Lower leg skin (tissue), 4 donors: ENCODE measurements around the gene AP1B1. TPM values are rescaled to one million over a fixed set of nuclear protein-coding genes. Genes with fewer than 3 reads are reported as not detected.
A peak's percentile ranks its signal among the peaks of the same experiment; 100 is the strongest.

Experiments used
- DNase-seq, 2 donors: peaks; one replicate each; pipeline ENCODE4 v3.0.0-alpha.2; 2019; ENCODE audit warnings: low spot score in 2 of 2
- H3K4me3 ChIP-seq: fragments of 200-600 bp; sonication (generic); 2 replicates; pipeline ENCODE4 v1.5.1; 2017; ENCODE audit warnings: mild to moderate bottlenecking, low read depth; ENCODE audit not compliant: poor library complexity, severe bottlenecking
- CTCF ChIP-seq, 3 donors: fragments of 450-650 bp; IDR thresholded peaks; one replicate each; pipeline ENCODE4 v1.5.1; 2016; ENCODE audit warnings: antibody characterized with exemption in 3 of 3, mild to moderate bottlenecking in 3 of 3, moderate library complexity in 2 of 3
- POLR2A ChIP-seq, 2 donors: fragments of 450-650 bp; IDR thresholded peaks; one replicate each; pipeline ENCODE4 v1.6.1; 2016 to 2017; ENCODE audit warnings: antibody characterized with exemption in 2 of 2, mild to moderate bottlenecking in 1 of 2, moderate library complexity in 1 of 2
- WGBS, 2 donors: methylation state at CpG; one replicate each; pipeline ENCODE4 v1.1.5; 2018; 5-methylcytosine and 5-hydroxymethylcytosine counted together
- intact Hi-C: fragments of 100-400 bp; cut with DNase I; formaldehyde crosslinking; loops from one replicate; pipeline ENCODE4 v1.15.0; 2023; ENCODE audit warnings: low total_unique reads
- total RNA-seq, 4 donors: library from RNA; depleted of rRNA; stranded (reverse); fragments of >200 nt; gene quantifications; one replicate each; pipeline ENCODE4 v1.1.0, GENCODE V29; 2016

The AP1B1 gene
- total RNA-seq, 4 donors from 2014 or later = 65.4 to 95.5 (median 79.0) TPM

GRCh38 chr22:29317827-29318454 lies 70.4 kb downstream of the AP1B1 start:
- no peak for DNase-seq
- intact Hi-C loops = no loop called here
- WGBS, 2 donors = 93 to 94% methylated on average over 14 to 18 of the region's 18 CpGs
- no peak overlapping the region for H3K4me3 ChIP-seq
- TF ChIP-seq POLR2A (IDR thresholded peaks at IDR 0.05) (no peak), CTCF (IDR thresholded peaks at IDR 0.05) (no peak)

GRCh38 chr22:29316141-29316828 lies 72.1 kb downstream of the AP1B1 start:
- intact Hi-C loops = no loop called here
- 72 to 78% methylated on average over 16 to 17 of the region's 18 CpGs for WGBS, 2 donors
- no peak for TF ChIP-seq POLR2A (IDR thresholded peaks at IDR 0.05)
- TF ChIP-seq CTCF (IDR thresholded peaks at IDR 0.05) = no peak
- no peak for DNase-seq
- H3K4me3 ChIP-seq = no peak overlapping the region

DNA sequence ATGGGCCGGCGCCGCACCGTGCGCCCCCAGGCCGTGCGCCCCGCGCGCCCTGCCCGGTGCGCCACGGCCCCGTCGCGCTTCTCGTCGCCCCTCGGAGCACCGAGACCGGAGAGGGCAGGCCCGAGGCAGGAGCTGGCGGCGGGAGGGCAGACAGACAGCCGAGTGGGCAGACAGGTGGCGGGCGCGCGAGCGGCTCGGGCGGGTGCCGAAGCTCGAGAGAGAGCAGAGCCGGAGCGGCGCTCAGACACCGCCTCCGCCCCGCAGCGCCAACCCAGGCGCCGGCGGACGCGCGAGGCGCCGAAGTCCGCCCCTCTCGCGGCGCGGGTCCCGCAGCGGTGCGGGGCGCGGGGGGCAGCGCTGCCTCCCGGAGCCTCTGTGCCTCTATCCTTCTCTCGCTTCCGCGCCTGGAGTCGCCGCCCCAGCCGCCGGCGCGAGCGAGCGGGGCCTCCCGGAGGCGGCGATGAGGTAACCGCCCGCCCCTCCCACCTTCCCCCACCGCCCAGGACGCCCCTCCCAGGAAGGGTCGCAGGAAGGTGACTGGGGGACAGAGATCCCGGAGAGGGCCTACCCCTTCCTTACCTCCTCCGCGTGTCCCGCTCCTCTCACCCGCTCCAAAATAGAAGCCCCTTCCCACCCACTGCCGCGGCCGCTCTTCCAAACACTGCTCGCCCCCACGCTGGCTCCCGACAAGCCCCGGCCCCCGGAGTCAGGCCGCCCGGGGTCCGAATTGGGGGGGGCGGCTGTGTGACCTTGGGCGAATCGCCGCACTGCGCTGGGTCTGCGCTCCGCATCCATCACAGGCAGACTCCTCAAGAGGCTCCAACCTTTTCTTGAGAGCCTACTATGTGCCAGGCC lies 72.9 kb downstream of the AP1B1 start, which contains the start of gene RASL10A:
Gene RASL10A (minus strand): TSS at position 412 of the 855 bp plus-strand sequence. CDS start 451 bp downstream, outside the sequence.
- TF ChIP-seq CTCF (IDR thresholded peaks at IDR 0.05) (no peak), POLR2A (IDR thresholded peaks at IDR 0.05) (no peak)
- no peak for DNase-seq
- intact Hi-C loops = no loop called here

GRCh38 chr22:29314537-29315285 lies 73.7 kb downstream of the AP1B1 start:
- no peak for DNase-seq
- peak overlapping the region; percentile 32 for H3K4me3 ChIP-seq
- intact Hi-C loops = no loop called here
- WGBS, 2 donors = 2 to 11% methylated on average over 8 to 53 of the region's 69 CpGs
- TF ChIP-seq POLR2A (IDR thresholded peaks at IDR 0.05) = no peak
- TF ChIP-seq CTCF (IDR thresholded peaks at IDR 0.05) = no peak

More for the DNA sequence above, 72.9 kb downstream of the AP1B1 start, which contains the start of gene RASL10A:
- peak within 1 kb of the TSS; percentile 32 for H3K4me3 ChIP-seq
- 13 to 23% methylated on average over 40 to 45 of the region's 103 CpGs for WGBS, 2 donors
